HG03342 (cell line): Measurements from ENCODE around the gene BTBD7.
A peak's percentile ranks its signal among the peaks of the same experiment; 100 is the strongest.
"Not testable (repeated sequence)": the region's sequence is repeated elsewhere in the genome, so short reads cannot be mapped to it uniquely, and the experiment has no call there.

Source experiments
- ATAC-seq: cut with Tn5 transposase; IDR thresholded peaks from one replicate; pipeline ENCODE4 v1.9.1; 2021; ENCODE audit warnings: mild to moderate bottlenecking, moderate library complexity; ENCODE audit not compliant: unreplicated experiment

Gene BTBD7

GRCh38 chr14:93263416-93263815 is 69.4 kb downstream of the BTBD7 start:
- ATAC-seq: no peak

- ATAC-seq: no peak
These were observed 70.4 kb downstream of the BTBD7 start for GRCh38 chr14:93262446-93262845.

- ATAC-seq: no peak
These were observed 83.6 kb downstream of the BTBD7 start for GRCh38 chr14:93249128-93249831.

- ATAC-seq: no peak
These were observed 86.3 kb downstream of the BTBD7 start for GRCh38 chr14:93246534-93246933.

- ATAC-seq: no peak
These were observed 86.9 kb downstream of the BTBD7 start for GRCh38 chr14:93245764-93246420.

- no peak for ATAC-seq
These were observed 92.2 kb downstream of the BTBD7 start for GRCh38 chr14:93240678-93241000.

GRCh38 chr14:93239869-93240677 is 92.8 kb downstream of the BTBD7 start:
- no peak for ATAC-seq

- no peak for ATAC-seq
These were observed 98.0 kb downstream of the BTBD7 start for GRCh38 chr14:93234798-93235197.

GRCh38 chr14:93233078-93233477 is 99.8 kb downstream of the BTBD7 start:
- not testable (repeated sequence) for ATAC-seq

- ATAC-seq: no peak
These were observed 100.7 kb downstream of the BTBD7 start for GRCh38 chr14:93232159-93232558.

GRCh38 chr14:93231129-93231979 is 101.5 kb downstream of the BTBD7 start:
- no peak for ATAC-seq

- ATAC-seq: no peak
These were observed 102.3 kb downstream of the BTBD7 start for GRCh38 chr14:93230539-93230938.

GRCh38 chr14:93228550-93228949 is 104.3 kb downstream of the BTBD7 start:
- no peak for ATAC-seq

- no peak for ATAC-seq
These were observed 109.3 kb downstream of the BTBD7 start for GRCh38 chr14:93223565-93223964.

- ATAC-seq: no peak
These were observed 112.3 kb downstream of the BTBD7 start for GRCh38 chr14:93220509-93220908.

- no peak for ATAC-seq
These were observed 113.6 kb downstream of the BTBD7 start for GRCh38 chr14:93219103-93219726.

- no peak for ATAC-seq
These were observed 118.2 kb downstream of the BTBD7 start for GRCh38 chr14:93214598-93214997.

GRCh38 chr14:93212432-93212831 is 120.4 kb downstream of the BTBD7 start:
- ATAC-seq: peak; percentile 50

GRCh38 chr14:93207468-93208308 is 125.1 kb downstream of the BTBD7 start:
- ATAC-seq: peak; percentile 39
